DMS114 treated with DMSO at 0.1 percent for 48 hours (cell line): ENCODE data around the gene IMPACT.
A peak's percentile ranks its signal among the peaks of the same experiment; 100 is the strongest.

Source experiments
- DNase-seq: peaks from one replicate; lab custom pipeline; 2025; ENCODE audit not compliant: unreplicated experiment; lab: John Stamatoyannopoulos, UW

IMPACT gene

GRCh38 chr18:24420551-24420950 lies 5.9 kb upstream of the IMPACT start:
- DNase-seq = no peak

- DNase-seq = no peak
These were observed 4.6 kb upstream of the IMPACT start for GRCh38 chr18:24421831-24422230.

DNA sequence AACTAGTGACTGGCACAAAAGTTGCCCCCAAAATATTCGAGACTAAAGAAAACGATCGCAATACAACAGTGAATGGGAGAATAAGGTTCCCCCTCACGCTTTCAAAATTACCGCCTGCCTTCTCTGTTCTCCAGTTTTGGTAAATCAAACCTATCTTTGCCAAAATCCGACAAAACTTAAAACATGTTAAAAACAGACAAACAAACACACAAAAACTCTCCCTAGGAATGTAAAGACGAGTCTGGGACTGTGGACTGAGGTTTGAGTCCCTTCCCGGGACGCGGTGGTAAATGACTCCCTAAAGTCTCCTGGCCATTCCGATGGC lies 435 bp upstream of the IMPACT start:
- no peak for DNase-seq

DNA sequence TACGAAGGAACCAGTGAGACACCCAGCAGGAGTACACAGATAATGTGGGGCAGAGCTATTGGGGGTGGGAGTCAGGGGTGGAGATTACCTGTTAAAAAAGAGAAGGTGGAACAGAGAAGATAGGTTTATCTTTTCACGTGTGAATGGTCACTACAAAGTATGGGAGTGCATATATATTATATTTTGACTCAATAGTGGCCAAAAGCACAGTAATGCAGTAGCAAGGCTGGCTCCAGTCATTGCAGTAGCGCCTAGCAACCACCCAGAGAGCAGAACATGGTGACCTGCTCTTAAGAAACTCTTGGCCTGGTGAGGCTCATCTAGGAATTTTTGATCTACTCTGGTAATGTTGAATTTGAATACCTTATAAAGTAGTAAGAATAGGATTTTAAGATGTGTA lies 1.0 kb downstream of the IMPACT start:
- peak; percentile 10 for DNase-seq

- DNase-seq = no peak
These were observed 2.2 kb downstream of the IMPACT start for GRCh38 chr18:24428709-24429108.

GRCh38 chr18:24429188-24429587 lies 2.7 kb downstream of the IMPACT start:
- no peak for DNase-seq

- no peak for DNase-seq
These were observed 6.1 kb downstream of the IMPACT start for GRCh38 chr18:24432618-24433017.

GRCh38 chr18:24436939-24437338 lies 10.5 kb downstream of the IMPACT start:
- DNase-seq = no peak

DNA sequence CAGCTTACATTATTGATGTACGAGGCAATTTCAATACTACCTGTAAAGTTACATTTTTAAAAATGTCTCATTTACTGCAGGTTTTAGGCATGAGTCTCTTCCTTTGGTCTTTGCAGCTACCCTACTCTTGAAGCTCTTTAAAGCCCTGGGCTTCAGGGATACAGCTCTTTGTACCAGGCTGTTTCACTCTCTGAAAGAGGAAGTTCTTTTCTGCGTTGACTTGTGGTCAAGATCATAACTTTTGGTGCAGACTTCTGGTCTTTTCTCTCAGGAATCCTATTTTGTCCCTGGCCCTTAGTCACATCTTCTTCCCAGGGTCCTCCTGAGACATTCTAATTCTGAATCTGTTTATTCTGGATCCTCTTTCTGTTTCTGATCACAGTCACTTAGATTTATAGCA lies 17.4 kb downstream of the IMPACT start:
- no peak for DNase-seq

DNA sequence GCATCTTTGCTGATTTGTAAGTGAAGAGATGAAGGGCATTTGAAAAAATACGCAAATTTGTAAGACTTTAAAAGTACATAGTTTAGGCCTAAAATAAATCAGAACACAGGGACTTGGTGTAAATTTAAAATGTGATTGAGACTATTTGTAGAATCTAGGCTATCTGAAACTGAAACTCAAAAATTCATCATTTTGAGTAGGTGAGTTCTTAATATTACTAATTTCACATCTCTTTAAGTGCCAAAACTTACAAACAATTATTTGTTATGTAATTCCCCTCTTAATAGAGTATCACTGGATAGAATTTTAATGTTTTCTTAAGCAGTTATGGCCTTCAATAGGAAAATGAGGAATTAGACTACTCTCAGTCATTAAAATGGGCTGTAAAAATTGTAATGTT lies 20.0 kb downstream of the IMPACT start:
- no peak for DNase-seq

DNA sequence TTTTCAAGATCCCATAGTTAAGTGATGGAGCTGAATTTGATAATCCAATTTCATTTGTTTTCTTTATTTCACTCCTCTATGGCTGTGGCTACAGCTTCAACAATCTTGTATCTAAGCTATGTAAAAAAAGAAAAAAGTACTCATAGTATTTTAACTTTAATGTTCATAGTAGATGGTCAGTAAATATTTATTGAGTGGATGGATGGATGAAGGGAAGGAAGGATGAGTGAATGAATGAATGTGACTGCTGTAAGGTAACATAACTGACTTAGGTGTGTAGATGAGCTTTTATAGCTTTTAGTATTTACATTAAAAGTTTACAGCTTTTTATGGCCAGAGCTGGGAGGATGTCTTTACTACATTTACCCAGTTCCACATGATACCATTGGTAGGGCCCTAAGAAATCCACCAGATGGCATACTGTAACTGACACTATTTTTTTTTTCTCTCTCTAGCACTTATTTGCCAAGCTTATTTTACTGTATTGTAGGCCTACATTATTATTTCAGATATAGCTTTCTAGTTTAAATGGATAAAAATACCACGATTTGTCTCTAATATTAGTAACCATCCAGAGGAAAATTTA lies 20.6 kb downstream of the IMPACT start:
- peak; percentile 11 for DNase-seq

GRCh38 chr18:24447961-24448360 lies 21.5 kb downstream of the IMPACT start:
- DNase-seq = no peak

- no peak for DNase-seq
These were observed 30.1 kb downstream of the IMPACT start for GRCh38 chr18:24456549-24456948.

DNA sequence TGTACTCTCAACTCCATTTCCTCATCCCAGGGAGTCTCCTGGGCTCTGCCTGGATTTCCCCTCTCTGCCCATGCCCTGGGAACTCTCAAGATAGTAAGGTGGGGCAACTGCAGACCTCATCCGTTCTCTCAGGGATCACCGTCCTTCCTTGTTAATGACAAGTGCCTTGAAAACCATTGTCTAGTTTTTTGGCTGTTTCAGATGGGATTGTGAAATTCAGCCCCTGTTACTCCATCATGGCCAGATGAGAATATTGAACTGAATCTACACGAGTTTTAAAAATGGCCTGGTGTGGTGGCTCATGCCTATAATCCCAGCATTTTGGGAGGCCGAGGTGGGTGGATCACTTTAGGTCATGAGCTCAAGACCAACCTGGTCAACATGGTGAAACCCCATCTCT lies 33.3 kb downstream of the IMPACT start:
- no peak for DNase-seq

GRCh38 chr18:24460388-24460787 lies 33.9 kb downstream of the IMPACT start, which contains the start of gene HRH4:
Gene HRH4 (plus strand): TSS chr18:24460637. CDS start chr18:24460729, 92 bp downstream.
- DNase-seq = no peak

- no peak for DNase-seq
These were observed 35.5 kb downstream of the IMPACT start for GRCh38 chr18:24461996-24462395.

- DNase-seq = no peak
These were observed 36.6 kb downstream of the IMPACT start for GRCh38 chr18:24462838-24463775.

DNA sequence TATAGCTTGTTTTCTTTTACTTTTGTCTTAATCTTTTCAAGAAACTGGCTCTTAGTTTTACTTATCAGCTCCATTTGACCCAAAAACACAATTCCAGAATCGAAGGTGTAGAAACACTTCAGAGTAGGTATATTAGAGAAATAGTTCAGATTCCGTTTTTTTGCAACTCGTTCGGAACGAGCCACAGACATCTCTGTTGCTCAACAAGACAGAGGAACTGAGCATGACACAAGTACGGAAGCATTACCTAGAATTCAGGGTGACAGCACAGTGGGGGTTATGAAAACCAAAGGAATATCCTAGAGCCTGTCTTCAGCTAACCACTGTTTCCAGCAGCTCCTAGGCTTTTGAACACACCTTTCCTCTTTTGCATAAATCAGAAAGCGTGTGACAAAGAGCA lies 39.0 kb downstream of the IMPACT start:
- no peak for DNase-seq

DNA sequence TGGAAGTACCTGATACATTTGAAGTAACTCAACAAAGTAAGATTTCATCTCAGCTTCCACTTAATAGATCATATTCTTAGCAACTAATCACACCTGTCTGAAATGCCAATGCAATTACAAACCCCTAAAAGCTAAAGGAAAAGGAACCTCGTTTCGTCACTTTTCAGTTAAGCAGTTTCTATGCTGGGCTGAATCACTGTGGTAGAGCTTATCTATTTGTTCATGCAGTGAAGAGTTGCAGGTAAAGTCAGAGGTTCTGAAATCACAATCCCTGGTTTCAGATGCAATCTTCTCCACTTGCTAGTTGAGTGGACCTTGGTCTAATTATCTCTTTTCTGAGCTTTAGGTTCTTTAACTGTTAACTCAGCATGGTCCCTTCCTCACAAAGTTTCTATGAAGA lies 40.3 kb downstream of the IMPACT start:
- no peak for DNase-seq

- DNase-seq = no peak
These were observed 43.6 kb downstream of the IMPACT start for GRCh38 chr18:24470022-24470618.

GRCh38 chr18:24470805-24471204 lies 44.3 kb downstream of the IMPACT start:
- no peak for DNase-seq

GRCh38 chr18:24472591-24472990 lies 46.1 kb downstream of the IMPACT start:
- DNase-seq = no peak
